Mesenchymal stem cell (in vitro differentiated cells and primary cell): ENCODE measurements around the gene ATP6AP2.

ENCODE experiments used
- DNase-seq: peaks from one replicate; pipeline ENCODE4 v3.0.0-alpha.2; 2013
- H2AFZ ChIP-seq: one replicate; pipeline ENCODE4 v1.6.1; 2013; ENCODE audit warnings: low read depth, mild to moderate bottlenecking, control low read depth, inconsistent platforms, low read length, moderate library complexity
- H2AK5ac ChIP-seq: 2 replicates; pipeline ENCODE4 v1.6.1; 2013; ENCODE audit warnings: low read length, moderate library complexity, mild to moderate bottlenecking, inconsistent platforms; ENCODE audit not compliant: severe bottlenecking
- H2BK120ac ChIP-seq: one replicate; pipeline ENCODE4 v1.6.1; 2013; ENCODE audit warnings: low read depth, mild to moderate bottlenecking, inconsistent platforms, low read length, moderate library complexity
- H2BK12ac ChIP-seq, 2 experiments: one replicate each; pipeline ENCODE4 v1.6.1; 2013; ENCODE audit warnings: inconsistent platforms in 2 of 2, low read length in 2 of 2, mild to moderate bottlenecking in 2 of 2, moderate library complexity in 2 of 2, control low read depth in 1 of 2
- H2BK15ac ChIP-seq: one replicate; pipeline ENCODE4 v1.6.1; 2013; ENCODE audit warnings: mild to moderate bottlenecking, low read depth, inconsistent platforms; ENCODE audit not compliant: poor library complexity, severe bottlenecking
- H2BK5ac ChIP-seq: 2 replicates; pipeline ENCODE4 v1.6.1; 2013; ENCODE audit warnings: low read depth, mild to moderate bottlenecking, low read length, control low read depth, inconsistent platforms; ENCODE audit not compliant: poor library complexity, severe bottlenecking
- H3K14ac ChIP-seq, 2 experiments: one replicate each; pipeline ENCODE4 v1.6.1; 2013; ENCODE audit warnings: inconsistent platforms in 2 of 2, low read length in 2 of 2, control low read depth in 1 of 2, mild to moderate bottlenecking in 1 of 2, moderate library complexity in 1 of 2
- H3K18ac ChIP-seq, 2 experiments: one replicate each; pipeline ENCODE4 v1.6.1; 2013; ENCODE audit warnings: inconsistent platforms in 2 of 2, low read length in 2 of 2, control low read depth in 1 of 2, low read depth in 1 of 2, mild to moderate bottlenecking in 1 of 2
- H3K23ac ChIP-seq, 2 experiments: one replicate each; pipeline ENCODE4 v1.6.1; 2013; ENCODE audit warnings: inconsistent platforms in 2 of 2, low read length in 2 of 2, mild to moderate bottlenecking in 2 of 2, moderate library complexity in 2 of 2, control low read depth in 1 of 2
- H3K27ac ChIP-seq: 2 replicates; pipeline ENCODE4 v1.5.1; 2013; ENCODE audit warnings: mild to moderate bottlenecking, moderate library complexity, low read length, control low read depth, inconsistent platforms; ENCODE audit not compliant: poor library complexity, severe bottlenecking
- H3K27me3 ChIP-seq, 2 experiments: 2 replicates each; pipeline versions ENCODE4 v1.6.1 to v1.7.0; 2013; ENCODE audit warnings: low read length in 2 of 2, mild to moderate bottlenecking in 2 of 2, moderate library complexity in 2 of 2, control low read depth in 1 of 2, inconsistent platforms in 1 of 2; ENCODE audit not compliant: control insufficient read depth in 1 of 2, insufficient read depth in 1 of 2
- H3K36me3 ChIP-seq, 2 experiments: 2 replicates each; pipeline versions ENCODE4 v1.6.1 to v1.7.0; 2013; ENCODE audit warnings: low read length in 2 of 2, control low read depth in 1 of 2, inconsistent platforms in 1 of 2, low read depth in 1 of 2, mild to moderate bottlenecking in 1 of 2; ENCODE audit not compliant: insufficient read depth in 2 of 2, control insufficient read depth in 1 of 2
- H3K4ac ChIP-seq, 2 experiments: one replicate each; pipeline ENCODE4 v1.6.1; 2013; ENCODE audit warnings: inconsistent platforms in 2 of 2, low read length in 2 of 2, mild to moderate bottlenecking in 2 of 2, moderate library complexity in 2 of 2, control low read depth in 1 of 2, low read depth in 1 of 2
- H3K4me1 ChIP-seq: 2 replicates; pipeline ENCODE4 v1.6.1; 2013; ENCODE audit warnings: low read depth, low read length, control low read depth; ENCODE audit not compliant: control insufficient read depth, insufficient read depth
- H3K4me2 ChIP-seq: 2 replicates; pipeline ENCODE4 v1.6.1; 2013; ENCODE audit warnings: low read length, mild to moderate bottlenecking, inconsistent platforms; ENCODE audit not compliant: poor library complexity, severe bottlenecking
- H3K4me3 ChIP-seq, 2 experiments: 2 replicates each; pipeline versions ENCODE4 v1.5.1 to v1.7.0; 2013; ENCODE audit warnings: low read length in 2 of 2, mild to moderate bottlenecking in 2 of 2, control low read depth in 1 of 2, low read depth in 1 of 2; ENCODE audit not compliant: insufficient read depth in 1 of 2
- H3K79me1 ChIP-seq: replicated peaks from 2 replicates; pipeline ENCODE4 v1.6.1; 2013; ENCODE audit warnings: mild to moderate bottlenecking, control low read depth, low read length, inconsistent platforms; ENCODE audit not compliant: poor library complexity, severe bottlenecking
- H3K9ac ChIP-seq: 2 replicates; pipeline ENCODE4 v1.7.0; 2013; ENCODE audit warnings: mild to moderate bottlenecking, low read length, moderate library complexity
- H3K9me3 ChIP-seq: 2 replicates; pipeline ENCODE4 v1.7.0; 2013; ENCODE audit warnings: mild to moderate bottlenecking, low read length; ENCODE audit not compliant: control insufficient read depth
- H4K8ac ChIP-seq: one replicate; pipeline ENCODE4 v1.6.1; 2013; ENCODE audit warnings: inconsistent platforms, mild to moderate bottlenecking, low read length, moderate library complexity
- H4K91ac ChIP-seq: one replicate; pipeline ENCODE4 v1.6.1; 2013; ENCODE audit warnings: mild to moderate bottlenecking, low read length, inconsistent platforms
- WGBS: methylation state at CpG from one replicate; pipeline ENCODE4 v1.1.7; 2013; ENCODE audit warnings: mixed read lengths; 5-methylcytosine and 5-hydroxymethylcytosine counted together

ATP6AP2 gene

DNA sequence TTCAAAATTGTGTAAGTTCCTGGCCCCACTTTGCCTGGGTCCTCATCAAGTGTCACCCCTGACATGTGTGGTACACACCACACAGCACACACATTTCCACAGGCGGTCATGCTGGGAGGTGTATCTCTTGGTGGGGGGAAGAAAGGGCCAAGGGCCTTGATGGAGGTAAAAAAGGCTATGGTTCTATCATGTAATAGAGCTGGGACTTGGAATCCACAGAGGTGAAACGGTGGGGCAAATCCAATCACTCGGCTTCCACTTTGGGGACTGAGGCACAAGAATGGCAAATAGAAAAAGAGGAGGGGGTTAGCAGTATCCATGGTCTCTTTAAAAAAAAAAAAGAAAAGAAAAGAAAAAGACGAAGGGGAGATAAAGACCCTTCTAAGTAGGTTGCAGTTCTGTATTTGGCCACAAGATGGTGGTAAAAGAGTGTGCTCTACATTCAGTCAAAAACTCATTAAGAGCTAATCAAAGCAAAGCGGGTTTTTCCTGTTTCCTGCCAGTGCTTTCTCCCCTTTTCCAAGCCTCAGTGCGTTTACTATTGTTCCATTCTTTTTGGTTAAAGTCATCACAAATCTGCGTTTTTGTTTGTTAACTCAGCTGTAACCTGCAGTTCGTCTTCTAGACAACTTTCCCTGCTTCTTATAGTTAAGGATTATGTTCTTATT is 37.0 kb upstream of the ATP6AP2 start:
- Histone ChIP-seq H3K36me3 (no peaks in the 10 kb centered on the region), H3K27me3 (peaks cover 0 to 67% of the 10 kb centered on the region in 2 experiments), H2BK15ac (peak overlapping the region; percentile 90), H3K4me1 (peaks cover 10% of the 10 kb centered on the region), H3K23ac (no peak overlapping the region), H4K91ac (no peak overlapping the region), H3K79me1 (no peaks in the 10 kb centered on the region), H2AFZ (no peak overlapping the region), H3K4me2 (no peak overlapping the region), H3K4ac (no peak overlapping the region), H3K27ac (peak overlapping the region; percentile 78), H3K4me3 (no peak overlapping the region), H3K14ac (no peak overlapping the region), H2BK5ac (no peak overlapping the region), H2BK12ac (no peak overlapping the region), H2AK5ac (no peak overlapping the region), H2BK120ac (no peak overlapping the region), H3K9ac (peak overlapping the region; percentile 63), H4K8ac (no peak overlapping the region), H3K18ac (peak overlapping the region; percentile 5 to 43), H3K9me3 (no peaks in the 10 kb centered on the region)
- peak; percentile 68 for DNase-seq
- 10% methylated on average over 6 of the region's 8 CpGs for WGBS

- Histone ChIP-seq H3K4ac (peak overlapping the region in 1 of 2 experiments; percentile 16), H3K79me1 (no peaks in the 10 kb centered on the region), H4K8ac (no peak overlapping the region), H3K9me3 (no peaks in the 10 kb centered on the region), H3K18ac (no peak overlapping the region), H4K91ac (no peak overlapping the region), H3K4me1 (peaks cover 8% of the 10 kb centered on the region), H2BK120ac (no peak overlapping the region), H3K4me2 (no peak overlapping the region), H2BK15ac (no peak overlapping the region), H2BK5ac (no peak overlapping the region), H2BK12ac (no peak overlapping the region), H3K27me3 (peaks cover 0 to 59% of the 10 kb centered on the region in 2 experiments), H3K27ac (peak overlapping the region; percentile 74), H3K4me3 (no peak overlapping the region), H2AFZ (peak overlapping the region; percentile 14), H2AK5ac (peak overlapping the region; percentile 54), H3K36me3 (no peaks in the 10 kb centered on the region), H3K14ac (no peak overlapping the region), H3K9ac (peak overlapping the region; percentile 63), H3K23ac (no peak overlapping the region)
- peak; percentile 3 for DNase-seq
- WGBS, result 71% methylated on average over 13 of the region's 13 CpGs
Measured at GRCh38 chrX:40544343-40545266, 36.2 kb upstream of the ATP6AP2 start.

DNA sequence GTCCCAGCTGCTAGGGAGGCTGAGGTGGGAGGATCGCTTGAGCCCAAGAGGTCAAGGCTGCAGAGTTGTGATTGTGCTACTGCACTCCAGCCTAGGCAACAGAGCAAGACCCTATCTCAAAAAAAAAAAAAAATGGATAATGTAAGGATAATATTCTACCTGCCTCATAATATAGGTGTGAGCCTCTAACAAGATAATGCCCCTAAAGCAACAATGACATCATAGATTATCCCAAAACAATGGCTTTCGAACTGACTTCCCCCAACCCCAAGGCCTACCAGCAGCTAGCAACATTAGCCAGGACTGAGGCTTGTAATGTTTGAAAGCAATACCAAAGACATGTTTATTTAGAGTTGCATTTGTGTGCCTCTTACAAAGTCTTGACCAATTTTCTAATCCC is 33.9 kb upstream of the ATP6AP2 start:
- Histone ChIP-seq H3K23ac (no peak overlapping the region), H3K4me2 (no peak overlapping the region), H3K79me1 (no peaks in the 10 kb centered on the region), H3K27ac (no peak overlapping the region), H3K9me3 (no peaks in the 10 kb centered on the region), H2BK5ac (no peak overlapping the region), H3K4me3 (no peak overlapping the region), H2BK120ac (no peak overlapping the region), H2BK15ac (no peak overlapping the region), H2AK5ac (no peak overlapping the region), H3K36me3 (no peaks in the 10 kb centered on the region), H4K8ac (no peak overlapping the region), H4K91ac (no peak overlapping the region), H3K4me1 (peaks cover 11% of the 10 kb centered on the region), H3K9ac (no peak overlapping the region), H3K27me3 (peaks cover 0 to 55% of the 10 kb centered on the region in 2 experiments), H2BK12ac (no peak overlapping the region), H3K14ac (no peak overlapping the region), H3K4ac (no peak overlapping the region), H3K18ac (no peak overlapping the region), H2AFZ (no peak overlapping the region)
- no CpG with 5 or more reads among the region's 2 CpGs for WGBS
- DNase-seq, result no peak

GRCh38 chrX:40550066-40550465 is 30.7 kb upstream of the ATP6AP2 start:
- H3K27me3 ChIP-seq, result peaks cover 7 to 68% of the 10 kb centered on the region in 2 experiments
- no peaks in the 10 kb centered on the region for H3K79me1 ChIP-seq
- no peak overlapping the region for H3K4ac ChIP-seq
- no peak for DNase-seq
- H3K18ac ChIP-seq, result no peak overlapping the region
- H2BK5ac ChIP-seq, result no peak overlapping the region
- no peak overlapping the region for H3K14ac ChIP-seq
- H4K91ac ChIP-seq, result no peak overlapping the region
- no peak overlapping the region for H3K9ac ChIP-seq
- H3K36me3 ChIP-seq, result no peaks in the 10 kb centered on the region
- no peak overlapping the region for H3K4me3 ChIP-seq
- H3K9me3 ChIP-seq, result no peaks in the 10 kb centered on the region
- no peak overlapping the region for H2AFZ ChIP-seq
- 83% methylated on average over 8 of the region's 9 CpGs for WGBS
- H3K23ac ChIP-seq, result no peak overlapping the region
- no peak overlapping the region for H2BK15ac ChIP-seq
- no peak overlapping the region for H2AK5ac ChIP-seq
- H4K8ac ChIP-seq, result no peak overlapping the region
- H2BK12ac ChIP-seq, result no peak overlapping the region
- no peak overlapping the region for H2BK120ac ChIP-seq
- peaks cover 4% of the 10 kb centered on the region for H3K4me1 ChIP-seq
- H3K27ac ChIP-seq, result no peak overlapping the region
- H3K4me2 ChIP-seq, result no peak overlapping the region
